NCI-H2081 treated with DMSO at 0.1 percent for 48 hours (cell line): Measurements from ENCODE around the gene KLF13.

ENCODE experiments used
- DNase-seq: peaks from one replicate; lab custom pipeline; 2025; lab: John Stamatoyannopoulos, UW

The KLF13 gene

DNA sequence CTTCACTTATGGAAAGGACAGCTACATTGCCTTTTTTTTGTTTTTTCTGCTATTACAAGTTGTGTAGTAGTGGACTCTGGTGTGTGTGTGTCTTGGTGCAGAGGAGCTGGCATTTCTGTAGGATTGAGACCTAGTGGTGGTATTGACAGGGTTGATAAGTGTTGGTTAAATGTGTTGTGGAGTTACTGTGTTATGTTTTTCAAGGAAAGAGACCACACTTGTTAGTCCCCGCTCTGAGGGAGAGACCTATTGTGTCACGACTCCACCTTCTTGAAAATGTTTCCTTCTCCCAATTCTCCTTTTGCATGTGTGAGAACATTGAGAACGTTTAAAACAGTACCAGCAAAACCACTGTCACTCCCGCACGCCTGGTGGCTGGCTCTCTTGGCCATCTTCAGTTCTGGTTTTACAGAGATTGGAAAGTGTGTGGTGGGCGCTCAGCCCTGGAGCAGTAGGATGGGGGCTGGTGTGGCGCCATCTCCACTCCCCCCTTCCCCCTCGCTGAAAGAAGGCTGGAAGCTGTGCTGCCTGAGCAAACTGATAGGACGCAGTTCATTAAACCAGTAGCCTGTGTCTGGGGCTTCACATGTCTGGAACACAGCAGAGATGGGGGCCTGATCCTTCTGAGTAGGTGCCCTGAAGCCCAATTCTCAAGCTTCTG, 5.5 kb downstream of the KLF13 start:
- DNase-seq, result no peak

- DNase-seq, result no peak
Measured at GRCh38 chr15:31332681-31333071, 6.0 kb downstream of the KLF13 start.

DNA sequence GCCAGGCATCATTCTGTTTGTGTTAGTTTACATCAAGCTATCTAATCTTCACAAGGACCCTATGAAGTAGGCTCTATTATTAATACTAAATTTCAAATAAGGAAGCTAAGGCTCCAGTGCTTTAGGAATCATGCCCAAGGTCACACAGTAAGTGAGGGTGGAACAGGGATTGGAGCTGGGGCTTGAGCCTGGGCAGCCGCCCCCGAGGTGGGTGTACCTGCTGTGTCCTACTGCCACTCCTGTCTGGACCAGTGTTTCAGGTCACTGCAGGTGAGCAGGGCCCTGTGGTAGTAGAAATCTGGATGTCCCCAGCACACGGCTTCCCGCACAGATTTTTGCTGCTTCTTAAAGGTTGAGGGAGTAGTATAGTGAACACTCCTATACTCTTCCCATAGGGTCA, 6.5 kb downstream of the KLF13 start:
- DNase-seq, result no peak

DNA sequence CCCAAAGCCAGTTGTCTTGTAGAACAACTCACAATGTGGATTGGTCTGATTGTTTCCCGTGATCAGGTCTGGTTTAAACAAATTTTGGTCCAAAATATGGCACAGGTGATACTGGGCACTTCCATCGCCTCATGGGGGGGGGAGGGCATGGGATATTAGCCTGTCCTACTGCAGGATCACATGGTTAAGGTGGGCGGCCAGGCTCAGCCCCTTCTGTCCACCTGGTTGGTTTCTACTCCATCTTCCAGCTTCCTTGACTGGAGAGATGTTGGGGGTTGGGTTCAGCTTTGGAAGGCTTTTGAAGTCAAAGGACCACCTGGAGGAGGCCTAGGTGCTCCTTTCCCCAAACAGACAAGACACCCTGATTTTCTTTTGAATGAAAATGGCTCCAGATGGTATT, 7.2 kb downstream of the KLF13 start:
- no peak for DNase-seq

GRCh38 chr15:31335989-31336592, 9.5 kb downstream of the KLF13 start:
- DNase-seq, result no peak

GRCh38 chr15:31336593-31337295, 10.1 kb downstream of the KLF13 start:
- no peak for DNase-seq

DNA sequence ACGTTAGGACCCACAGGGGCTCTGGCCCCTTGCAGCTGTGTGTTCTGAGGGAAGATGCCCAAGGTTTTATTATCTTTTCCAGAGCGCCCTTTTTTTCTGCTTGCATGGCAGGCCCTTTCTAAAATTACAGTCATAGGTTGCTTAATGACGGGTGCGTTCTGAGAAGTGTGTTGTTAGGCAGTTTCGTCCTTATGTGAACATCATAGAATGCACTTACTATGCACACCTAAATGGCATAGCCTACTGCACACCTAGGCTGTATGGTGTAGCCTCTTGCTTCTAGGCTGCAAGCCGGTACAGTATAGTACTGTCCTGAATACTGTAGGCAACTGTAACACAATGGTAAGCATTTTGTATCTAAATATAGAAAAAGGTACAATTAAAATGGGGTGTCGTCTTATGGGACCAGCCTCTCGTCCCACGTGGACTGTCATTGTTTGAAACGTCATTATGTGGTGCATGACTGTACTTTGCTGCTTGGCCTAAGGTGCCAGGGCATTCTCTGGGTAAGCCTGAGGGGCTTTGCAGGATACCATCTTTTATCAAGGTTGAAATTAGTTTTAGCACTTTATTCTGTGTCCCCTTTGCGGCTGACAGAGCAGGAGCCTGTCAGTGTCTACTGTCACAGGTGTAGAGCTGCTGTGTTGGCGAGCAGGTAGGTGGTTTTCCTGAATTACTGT, 10.9 kb downstream of the KLF13 start:
- DNase-seq, result no peak

GRCh38 chr15:31338318-31338878, 11.8 kb downstream of the KLF13 start:
- DNase-seq, result no peak

GRCh38 chr15:31338879-31339557, 12.4 kb downstream of the KLF13 start:
- DNase-seq, result no peak

DNA sequence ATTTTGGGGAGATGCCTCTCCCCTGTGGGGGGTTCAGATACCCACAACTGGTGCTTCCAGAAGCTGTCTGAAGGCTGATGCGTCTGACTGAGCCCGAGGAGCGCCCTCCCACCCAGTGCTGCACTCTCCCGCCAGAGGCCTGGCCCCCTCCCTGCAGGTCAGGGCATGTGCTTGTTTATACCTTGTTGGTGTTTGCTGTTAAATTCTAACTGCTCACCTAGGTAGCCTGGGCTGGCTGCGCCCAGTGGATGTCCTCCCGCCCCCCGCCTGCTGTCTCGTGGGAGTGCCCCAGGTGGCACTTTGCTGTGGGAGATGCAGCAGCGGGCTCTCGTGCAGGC, 12.9 kb downstream of the KLF13 start:
- DNase-seq, result no peak

DNA sequence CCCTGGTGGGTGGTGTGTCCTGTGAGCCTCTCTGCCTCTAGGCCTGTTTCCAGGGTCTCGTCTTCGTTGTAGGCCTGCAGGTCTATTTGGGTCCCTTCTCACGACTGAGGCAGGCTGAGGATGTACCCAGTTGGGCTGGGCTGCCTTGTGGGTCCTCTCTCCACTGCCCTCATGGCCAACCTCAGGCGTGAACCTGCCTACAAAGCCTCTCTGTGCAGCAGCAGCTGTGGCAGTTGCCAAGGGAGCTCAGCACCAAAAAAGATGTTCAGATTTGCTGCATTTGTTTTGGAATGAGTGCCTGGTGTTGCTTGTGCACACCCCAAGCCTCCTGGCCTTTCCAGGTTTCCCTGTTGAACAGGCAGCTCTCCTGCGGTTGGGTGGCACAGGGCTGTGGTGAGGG, 13.4 kb downstream of the KLF13 start:
- no peak for DNase-seq

DNA sequence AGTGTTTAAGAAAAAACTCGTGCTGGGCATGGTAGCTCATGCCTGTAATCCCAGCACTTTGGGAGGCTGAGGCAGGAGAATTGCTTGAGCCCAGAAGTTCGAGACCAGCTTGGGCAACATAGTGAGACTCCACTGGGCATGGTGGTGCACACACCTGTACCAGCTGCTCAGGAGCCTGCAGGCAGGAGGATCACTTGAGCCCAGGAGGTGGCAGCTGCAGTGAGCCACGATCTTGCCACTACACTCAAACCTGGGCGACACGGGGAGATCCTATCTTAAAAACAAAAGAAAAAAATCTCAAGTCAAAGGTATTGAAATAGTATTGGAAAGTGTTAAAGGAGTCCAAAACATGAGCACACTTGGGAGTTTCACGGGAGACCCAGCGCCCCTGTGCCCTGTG, 14.0 kb downstream of the KLF13 start:
- no peak for DNase-seq

DNA sequence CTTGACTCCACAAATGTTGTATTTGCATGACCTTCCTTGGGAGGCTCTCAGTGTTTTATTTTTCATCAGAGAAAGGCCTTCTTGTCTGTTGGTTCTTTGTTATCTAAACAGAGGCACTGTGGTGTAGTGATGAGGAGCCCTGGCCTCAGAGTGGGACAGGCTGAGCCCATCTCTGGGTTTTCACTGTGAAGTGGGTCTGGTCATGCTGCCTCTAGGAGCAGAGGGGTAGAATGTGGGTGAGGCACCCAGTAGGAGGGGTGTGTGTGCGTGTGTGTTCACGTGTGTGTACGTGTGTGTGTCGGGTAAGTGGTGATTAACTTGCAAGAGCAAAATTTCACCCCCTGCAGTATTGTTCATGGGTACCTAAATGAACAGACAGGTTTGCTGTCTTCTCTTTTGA, 14.4 kb downstream of the KLF13 start:
- no peak for DNase-seq

GRCh38 chr15:31341496-31342195, 15.0 kb downstream of the KLF13 start:
- DNase-seq, result no peak

DNA sequence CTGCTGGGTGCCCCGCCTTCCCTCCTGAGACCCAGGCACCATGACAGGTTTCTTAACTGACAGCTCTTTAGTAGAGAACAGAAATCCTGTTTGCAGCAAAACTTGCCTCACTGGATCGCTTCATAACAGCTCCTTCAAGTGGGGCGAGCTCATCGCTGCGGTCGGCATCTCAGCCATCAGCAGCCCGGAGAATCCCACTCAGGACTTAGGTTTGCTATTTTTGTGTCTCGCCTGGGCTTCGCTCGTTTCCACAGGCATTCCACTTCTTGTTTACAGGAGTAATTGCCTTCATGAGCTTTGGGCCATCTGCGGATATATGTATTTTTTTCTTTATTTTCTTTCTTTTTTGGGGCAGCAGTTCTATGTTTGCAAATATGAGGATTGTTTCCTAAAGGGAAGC, 15.7 kb downstream of the KLF13 start:
- no peak for DNase-seq

- DNase-seq, result no peak
Measured at GRCh38 chr15:31342781-31343626, 16.4 kb downstream of the KLF13 start.

DNA sequence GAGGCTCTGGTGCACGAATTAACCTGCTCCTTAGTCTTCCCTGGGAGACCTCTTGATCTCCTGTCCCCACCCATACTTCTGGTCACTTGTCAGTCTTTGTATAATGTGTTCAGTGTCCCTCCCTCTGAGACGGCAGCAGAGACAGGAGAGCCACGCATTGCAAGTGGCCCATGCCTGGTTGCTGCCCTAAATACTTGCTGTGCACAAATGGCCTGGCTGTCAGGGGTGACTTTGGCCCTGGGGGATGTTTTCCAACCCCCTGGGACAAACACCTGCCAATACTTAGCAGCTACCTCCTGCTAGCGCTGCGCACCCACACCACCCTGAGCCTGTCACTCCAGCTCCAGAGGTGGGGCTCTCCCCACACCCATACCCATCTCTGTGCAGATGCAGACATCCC, 17.2 kb downstream of the KLF13 start:
- DNase-seq, result no peak

DNA sequence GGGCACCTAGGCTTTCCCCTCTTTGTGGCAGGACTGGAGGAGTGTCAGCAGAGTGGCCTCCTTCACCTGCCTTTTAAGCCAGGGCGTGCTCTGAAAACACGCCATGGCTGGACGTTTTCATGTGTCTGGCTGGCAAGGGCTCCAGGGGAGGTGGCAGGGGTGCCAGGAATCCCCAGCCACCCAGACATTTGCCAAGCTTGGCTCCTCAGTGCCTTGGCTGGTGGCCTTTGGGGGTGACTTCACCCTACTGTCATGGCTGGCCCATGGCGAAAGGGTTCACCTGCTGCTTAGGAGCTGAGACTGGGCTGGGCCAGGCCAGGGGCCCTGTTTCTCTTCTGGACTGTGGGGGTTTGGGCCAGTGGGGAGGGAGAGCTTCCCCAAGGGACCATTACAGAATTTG, 17.6 kb downstream of the KLF13 start:
- no peak for DNase-seq

- no peak for DNase-seq
Measured at GRCh38 chr15:31344823-31345605, 18.4 kb downstream of the KLF13 start.
